Naive B cell (primary cell): Measurements from ENCODE around the gene CRYL1. TPM values are rescaled to one million over a fixed set of nuclear protein-coding genes. Genes with fewer than 3 reads are reported as not detected.

ENCODE experiments used
- ATAC-seq, 2 donors: fragments of 150-1000 bp; cut with Tn5 transposase; 2 replicates each; pipeline ENCODE4 v1.10.0; 2021; ENCODE audit warnings: low read depth in 2 of 2, mild to moderate bottlenecking in 2 of 2, moderate library complexity in 2 of 2
- DNase-seq: peaks from one replicate; pipeline ENCODE4 v3.0.0; 2022
- H3K27ac Mint-ChIP-seq, 6 donors: one replicate each; pipeline ENCODE4 v1.8.0; 2020 to 2022; ENCODE audit warnings: mild to moderate bottlenecking in 6 of 6, mixed read lengths in 6 of 6, moderate library complexity in 5 of 6, inconsistent platforms in 2 of 6
- H3K27me3 Mint-ChIP-seq, 3 donors: one replicate each; pipeline ENCODE4 v1.8.0; 2021 to 2022; ENCODE audit warnings: mixed read lengths in 3 of 3, mild to moderate bottlenecking in 1 of 3
- H3K36me3 Mint-ChIP-seq, 2 donors: one replicate each; pipeline ENCODE4 v1.8.0; 2020 to 2022; ENCODE audit warnings: mixed read lengths in 2 of 2, inconsistent platforms in 1 of 2, mild to moderate bottlenecking in 1 of 2
- H3K4me1 Mint-ChIP-seq, 3 donors: one replicate each; pipeline ENCODE4 v1.8.0; 2020 to 2022; ENCODE audit warnings: mixed read lengths in 3 of 3, inconsistent platforms in 1 of 3, mild to moderate bottlenecking in 1 of 3, moderate library complexity in 1 of 3
- H3K4me3 Mint-ChIP-seq, 8 donors: one replicate each; pipeline ENCODE4 v1.8.0; 2020 to 2022; ENCODE audit warnings: mild to moderate bottlenecking in 8 of 8, mixed read lengths in 8 of 8, moderate library complexity in 8 of 8, inconsistent platforms in 2 of 8
- H3K9me3 Mint-ChIP-seq, 7 donors: one replicate each; pipeline ENCODE4 v1.8.0; 2020 to 2022; ENCODE audit warnings: mixed read lengths in 7 of 7, mild to moderate bottlenecking in 5 of 7, inconsistent platforms in 2 of 7, moderate library complexity in 1 of 7
- polyA plus RNA-seq, 6 donors: library from polyadenylated mRNA; unstranded; fragments of 300-500 nt; fragmentation: Illumina TruSeq; gene quantifications; one replicate each; pipeline ENCODE4 v1.2.3, GENCODE V29; 2021; ENCODE audit warnings: low read depth in 6 of 6

CRYL1 gene
- polyA plus RNA-seq, 6 donors from 2014 or later = 18.4 to 35.4 (median 25.8) TPM

GRCh38 chr13:20415306-20415679 is 110.4 kb downstream of the CRYL1 start:
- DNase-seq (no peak), ATAC-seq (no peak)
- Mint-ChIP-seq H3K9me3 (peaks cover 0 to 5% (median 0%) of the 10 kb centered on the region in 7 donors), H3K36me3 (peaks cover 7 to 15% of the 10 kb centered on the region in 2 donors), H3K27me3 (no peaks in the 10 kb centered on the region), H3K4me1 (peaks cover 7 to 9% (median 8%) of the 10 kb centered on the region in 3 donors), H3K4me3 (no peak overlapping the region), H3K27ac (no peak overlapping the region)

DNA sequence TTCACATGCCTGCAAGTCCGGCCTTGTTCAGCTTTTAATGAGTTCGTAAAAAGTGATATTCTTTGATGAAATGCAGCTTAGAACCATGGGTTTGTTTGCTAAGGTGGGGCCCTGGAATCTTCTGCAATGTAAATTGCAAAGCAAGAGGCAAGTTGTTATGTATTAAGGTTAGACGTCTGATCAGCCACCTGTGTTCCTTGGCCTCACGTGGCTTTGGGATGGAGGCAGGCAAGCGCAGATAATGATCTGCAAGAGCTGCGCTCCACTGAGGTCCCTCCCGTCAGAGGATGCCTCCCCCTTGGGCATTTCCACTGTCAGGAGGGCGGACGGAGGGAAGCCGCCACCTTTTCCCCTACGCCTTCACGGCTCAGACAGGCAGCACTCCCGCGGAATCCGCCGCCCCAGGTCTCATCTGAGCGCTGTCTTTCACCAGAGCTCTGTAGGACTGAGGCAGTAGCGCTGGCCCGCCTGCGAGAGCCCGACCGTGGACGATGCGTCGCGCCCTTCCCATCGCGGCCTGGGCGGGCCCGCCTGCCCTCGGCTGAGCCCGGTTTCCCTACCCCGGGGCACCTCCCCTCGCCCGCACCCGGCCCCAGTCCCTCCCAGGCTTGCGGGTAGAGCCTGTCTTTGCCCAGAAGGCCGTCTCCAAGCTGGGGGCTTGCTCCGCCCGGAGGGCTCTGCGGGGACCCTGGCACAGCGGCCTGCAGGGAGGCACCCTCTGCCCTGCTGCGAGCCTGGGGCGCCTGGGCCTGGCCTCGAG is 110.9 kb downstream of the CRYL1 start:
- ATAC-seq (no peak), DNase-seq (no peak)
- Mint-ChIP-seq H3K4me3 (no peak overlapping the region), H3K36me3 (peaks cover 7 to 15% of the 10 kb centered on the region in 2 donors), H3K27ac (no peak overlapping the region), H3K4me1 (peaks cover 7 to 9% (median 8%) of the 10 kb centered on the region in 3 donors), H3K27me3 (no peaks in the 10 kb centered on the region), H3K9me3 (peaks cover 0 to 5% (median 0%) of the 10 kb centered on the region in 7 donors)

DNA sequence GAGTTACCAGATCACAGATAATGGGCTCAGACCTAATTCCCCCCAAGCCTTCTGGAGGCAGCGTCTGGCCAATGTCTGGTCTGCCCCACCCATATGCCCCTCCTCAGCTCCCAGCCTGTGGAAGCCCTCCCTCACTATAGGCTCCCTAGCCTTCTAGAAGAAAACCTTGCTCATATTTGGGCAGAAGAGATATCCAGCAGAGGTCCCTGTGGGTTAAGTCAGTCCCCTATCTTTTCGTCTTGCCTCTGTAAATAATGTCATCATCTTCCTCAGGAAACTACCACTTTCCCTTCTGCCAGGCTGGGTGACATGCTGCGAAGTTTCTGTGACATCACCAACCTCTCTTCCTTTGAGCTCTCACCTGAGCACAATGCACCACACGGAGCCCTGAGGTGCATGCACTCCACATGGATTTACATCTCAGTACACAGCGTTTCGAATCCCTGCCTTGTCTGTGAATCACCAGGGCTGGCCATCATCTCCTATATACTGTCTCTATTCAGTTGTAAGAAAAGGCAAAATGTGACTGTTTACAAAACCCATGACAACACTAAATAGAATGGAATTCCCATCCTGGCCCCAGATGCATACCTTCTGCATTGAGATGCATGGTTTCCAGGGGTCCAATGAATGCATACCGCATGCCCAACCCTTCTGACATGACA is 112.8 kb downstream of the CRYL1 start:
- no peaks in the 10 kb centered on the region for H3K27me3 Mint-ChIP-seq
- DNase-seq = no peak
- peaks cover 7 to 9% (median 8%) of the 10 kb centered on the region in 3 donors for H3K4me1 Mint-ChIP-seq
- H3K4me3 Mint-ChIP-seq = peak overlapping the region in 1 of 8 donors; percentile 68
- H3K9me3 Mint-ChIP-seq = peaks cover 0 to 5% (median 0%) of the 10 kb centered on the region in 7 donors
- no peak for ATAC-seq
- H3K36me3 Mint-ChIP-seq = peaks cover 0 to 7% of the 10 kb centered on the region in 2 donors
- peak overlapping the region in 3 of 6 donors; percentile 8 to 37 (median 29) for H3K27ac Mint-ChIP-seq

GRCh38 chr13:20411638-20412342 is 113.9 kb downstream of the CRYL1 start:
- Mint-ChIP-seq H3K27ac (peak overlapping the region; percentile 8 to 88 (median 25)), H3K36me3 (peaks cover 0 to 7% of the 10 kb centered on the region in 2 donors), H3K9me3 (peaks cover 0 to 5% (median 0%) of the 10 kb centered on the region in 7 donors), H3K4me3 (no peak overlapping the region), H3K27me3 (no peaks in the 10 kb centered on the region), H3K4me1 (peaks cover 7 to 9% (median 8%) of the 10 kb centered on the region in 3 donors)
- peak; percentile 9 for DNase-seq
- peak; percentile 70 to 79 for ATAC-seq

GRCh38 chr13:20410726-20411125 is 114.9 kb downstream of the CRYL1 start:
- no peak for DNase-seq
- H3K27me3 Mint-ChIP-seq = no peaks in the 10 kb centered on the region
- peaks cover 7 to 9% (median 8%) of the 10 kb centered on the region in 3 donors for H3K4me1 Mint-ChIP-seq
- no peak for ATAC-seq
- H3K27ac Mint-ChIP-seq = no peak overlapping the region
- peaks cover 8% of the 10 kb centered on the region in 2 donors for H3K36me3 Mint-ChIP-seq
- peaks cover 0 to 2% (median 0%) of the 10 kb centered on the region in 7 donors for H3K9me3 Mint-ChIP-seq
- H3K4me3 Mint-ChIP-seq = no peak overlapping the region

DNA sequence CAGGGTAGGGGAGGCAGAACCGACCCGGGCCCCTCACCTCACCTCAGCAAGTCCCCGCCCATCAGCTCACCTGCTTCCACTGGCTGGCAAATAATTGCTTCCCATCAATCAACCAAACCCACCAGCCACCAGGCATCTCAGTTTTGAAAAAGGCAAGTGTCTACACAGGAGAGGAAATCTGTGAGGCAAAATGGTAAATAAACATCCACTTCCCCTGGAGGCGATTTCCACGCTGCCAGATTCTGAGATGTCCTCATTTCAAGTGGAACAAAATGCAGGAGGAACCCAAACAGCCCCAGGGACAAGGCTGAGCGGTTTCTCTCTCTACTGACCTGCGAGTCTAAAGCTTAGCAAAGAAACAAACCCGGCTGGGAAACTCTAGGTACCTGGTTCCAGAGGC is 117.5 kb downstream of the CRYL1 start:
- Mint-ChIP-seq H3K36me3 (peaks cover 6 to 14% of the 10 kb centered on the region in 2 donors), H3K4me1 (peaks cover 7 to 9% (median 8%) of the 10 kb centered on the region in 3 donors), H3K4me3 (no peak overlapping the region), H3K27me3 (no peaks in the 10 kb centered on the region), H3K9me3 (peaks cover 0 to 2% (median 0%) of the 10 kb centered on the region in 7 donors), H3K27ac (peak overlapping the region in 2 of 6 donors; percentile 37 to 57)
- ATAC-seq = no peak
- DNase-seq = no peak

DNA sequence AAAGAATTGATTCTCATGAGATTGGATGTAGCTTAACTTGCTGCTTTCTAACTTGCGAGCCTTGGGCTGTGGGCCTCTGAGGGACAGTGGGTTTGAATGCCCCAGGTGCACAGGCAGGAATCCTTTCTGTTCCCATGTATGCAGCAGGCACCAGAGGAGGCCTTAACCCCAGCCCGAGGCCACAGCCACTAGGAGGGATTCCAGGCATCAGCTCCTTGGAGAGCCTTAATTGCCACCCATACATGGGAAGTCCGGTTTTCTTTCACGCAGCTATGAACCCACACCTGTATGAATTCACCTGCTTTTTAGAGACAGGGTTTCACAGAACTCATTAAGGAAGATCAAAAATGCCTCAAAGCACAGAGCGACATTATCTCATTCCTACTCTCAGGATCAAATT is 117.9 kb downstream of the CRYL1 start:
- Mint-ChIP-seq H3K36me3 (peaks cover 6 to 14% of the 10 kb centered on the region in 2 donors), H3K27me3 (no peaks in the 10 kb centered on the region), H3K27ac (peak overlapping the region in 1 of 6 donors; percentile 6), H3K4me3 (no peak overlapping the region), H3K4me1 (peaks cover 7 to 9% (median 8%) of the 10 kb centered on the region in 3 donors), H3K9me3 (peaks cover 0 to 2% (median 0%) of the 10 kb centered on the region in 7 donors)
- ATAC-seq (no peak), DNase-seq (no peak)

DNA sequence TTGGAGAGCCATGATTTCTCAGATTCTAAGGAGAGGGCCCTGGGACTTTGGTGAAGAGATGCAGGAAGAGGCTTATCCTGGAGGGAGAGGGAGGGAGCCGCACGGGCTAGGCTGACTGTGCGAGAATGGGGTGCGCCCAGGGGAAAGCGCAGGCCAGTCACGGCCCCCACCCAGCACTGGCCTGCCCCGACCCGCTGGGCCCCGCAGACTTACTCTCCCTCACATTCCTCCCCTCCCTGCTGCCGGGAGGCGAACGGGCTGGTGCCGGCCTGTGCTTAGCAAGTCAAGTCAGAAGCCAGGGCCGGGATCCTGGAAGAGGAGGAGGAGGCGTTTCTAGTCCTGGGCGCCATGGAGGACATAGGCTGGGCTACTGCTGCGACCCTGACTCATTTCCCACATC is 120.0 kb downstream of the CRYL1 start:
- ATAC-seq = no peak
- H3K4me3 Mint-ChIP-seq = no peak overlapping the region
- no peak overlapping the region for H3K27ac Mint-ChIP-seq
- peaks cover 0 to 2% (median 0%) of the 10 kb centered on the region in 7 donors for H3K9me3 Mint-ChIP-seq
- H3K4me1 Mint-ChIP-seq = no peaks in the 10 kb centered on the region
- H3K36me3 Mint-ChIP-seq = peaks cover 6 to 14% of the 10 kb centered on the region in 2 donors
- H3K27me3 Mint-ChIP-seq = no peaks in the 10 kb centered on the region
- DNase-seq = no peak

DNA sequence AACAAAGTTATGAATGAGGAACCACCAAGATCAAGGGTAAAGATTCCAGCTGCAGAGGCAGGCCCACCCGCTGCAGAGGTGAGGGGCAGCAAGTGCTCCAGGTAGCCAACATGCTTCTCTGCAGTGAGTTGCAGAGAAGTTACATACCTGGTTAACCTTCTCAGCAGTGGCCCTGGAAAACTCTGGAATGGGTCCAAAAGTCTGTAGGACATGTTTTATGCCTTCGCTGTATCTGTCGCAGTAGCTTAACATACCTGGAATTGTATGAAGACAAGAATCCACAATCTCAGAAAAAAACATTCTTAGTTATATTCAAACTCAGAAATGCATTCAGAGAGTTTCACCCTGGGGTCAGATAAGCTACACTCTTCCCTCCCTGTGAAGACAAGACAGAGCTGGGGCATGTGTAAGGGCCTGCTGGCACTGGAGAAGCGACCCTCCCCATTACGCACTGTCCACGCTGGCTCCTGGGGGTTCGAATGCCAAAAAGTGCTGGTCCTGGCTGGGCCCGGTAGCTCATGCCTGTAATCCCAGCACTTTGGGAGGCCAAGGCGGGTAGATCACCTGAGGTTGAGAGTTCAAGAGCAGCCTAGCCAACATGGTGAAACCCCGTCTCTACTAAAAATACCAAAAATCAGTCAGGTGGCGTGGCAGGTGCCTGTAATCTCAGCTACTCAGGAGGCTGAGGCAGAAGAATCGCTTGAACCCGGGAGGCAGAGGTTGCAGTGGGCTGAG is 121.0 kb downstream of the CRYL1 start:
- H3K36me3 Mint-ChIP-seq = peaks cover 6 to 14% of the 10 kb centered on the region in 2 donors
- H3K4me1 Mint-ChIP-seq = no peaks in the 10 kb centered on the region
- ATAC-seq (no peak), DNase-seq (no peak)
- peaks cover 0 to 4% (median 0%) of the 10 kb centered on the region in 7 donors for H3K9me3 Mint-ChIP-seq
- no peak overlapping the region for H3K4me3 Mint-ChIP-seq
- no peaks in the 10 kb centered on the region for H3K27me3 Mint-ChIP-seq
- no peak overlapping the region for H3K27ac Mint-ChIP-seq

- no peak overlapping the region for H3K27ac Mint-ChIP-seq
- H3K9me3 Mint-ChIP-seq = peaks cover 0 to 4% (median 0%) of the 10 kb centered on the region in 7 donors
- H3K4me1 Mint-ChIP-seq = no peaks in the 10 kb centered on the region
- no peaks in the 10 kb centered on the region for H3K27me3 Mint-ChIP-seq
- no peak for ATAC-seq
- H3K36me3 Mint-ChIP-seq = peaks cover 6 to 14% of the 10 kb centered on the region in 2 donors
- no peak for DNase-seq
- no peak overlapping the region for H3K4me3 Mint-ChIP-seq
These were observed 121.8 kb downstream of the CRYL1 start for GRCh38 chr13:20403826-20404225.

GRCh38 chr13:20402881-20403280 is 122.8 kb downstream of the CRYL1 start:
- H3K4me1 Mint-ChIP-seq = no peaks in the 10 kb centered on the region
- no peaks in the 10 kb centered on the region for H3K27me3 Mint-ChIP-seq
- no peak overlapping the region for H3K4me3 Mint-ChIP-seq
- H3K27ac Mint-ChIP-seq = no peak overlapping the region
- DNase-seq = no peak
- H3K36me3 Mint-ChIP-seq = peaks cover 6 to 14% of the 10 kb centered on the region in 2 donors
- no peak for ATAC-seq
- peaks cover 0 to 4% (median 0%) of the 10 kb centered on the region in 7 donors for H3K9me3 Mint-ChIP-seq

- Mint-ChIP-seq H3K27ac (no peak overlapping the region), H3K27me3 (no peaks in the 10 kb centered on the region), H3K9me3 (peaks cover 0 to 4% (median 0%) of the 10 kb centered on the region in 7 donors), H3K36me3 (peaks cover 6 to 14% of the 10 kb centered on the region in 2 donors), H3K4me1 (no peaks in the 10 kb centered on the region), H3K4me3 (peak overlapping the region in 1 of 8 donors; percentile 48)
- no peak for ATAC-seq
- no peak for DNase-seq
These were observed 123.5 kb downstream of the CRYL1 start for GRCh38 chr13:20401931-20402856.
